Neural progenitor cell (in vitro differentiated cells): Measurements from ENCODE around the gene LRBA.
"Not testable (repeated sequence)": the region's sequence is repeated elsewhere in the genome, so short reads cannot be mapped to it uniquely, and the experiment has no call there.

ENCODE experiments used
- EZH2phosphoT487 ChIP-seq: fragments of 200-600 bp; sonication (generic); IDR thresholded peaks from 2 replicates; pipeline ENCODE4 v1.6.1; 2017; ENCODE audit warnings: antibody characterized with exemption
- TF ChIP-seq, protein P1 (sequence below): fragments of 200-600 bp; sonication (generic); IDR thresholded peaks from 2 replicates; pipeline ENCODE4 v1.5.1; 2017; ENCODE audit warnings: antibody characterized with exemption, mild to moderate bottlenecking

DNA sequence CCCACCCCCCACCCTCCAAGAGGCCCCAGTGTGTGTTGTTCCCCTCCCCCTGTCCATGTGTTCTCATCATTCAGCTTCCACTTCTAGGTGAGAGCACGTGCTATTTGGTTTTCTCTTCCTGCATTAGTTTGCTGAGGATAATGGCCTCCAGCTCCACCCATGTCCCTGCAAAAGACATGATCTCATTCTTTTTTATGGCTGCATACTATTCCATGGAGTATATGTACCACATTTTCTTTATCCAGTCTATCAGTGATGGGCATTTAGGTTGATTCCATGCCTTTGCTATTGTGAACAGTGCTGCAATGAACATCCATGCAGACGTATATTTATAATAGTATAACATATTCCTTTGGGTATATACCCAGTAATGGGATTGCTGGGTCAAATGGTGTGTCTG is 628.7 kb downstream of the LRBA start:
- TF ChIP-seq EZH2phosphoT487, result not testable (repeated sequence)
- TF ChIP-seq, protein P1, sequence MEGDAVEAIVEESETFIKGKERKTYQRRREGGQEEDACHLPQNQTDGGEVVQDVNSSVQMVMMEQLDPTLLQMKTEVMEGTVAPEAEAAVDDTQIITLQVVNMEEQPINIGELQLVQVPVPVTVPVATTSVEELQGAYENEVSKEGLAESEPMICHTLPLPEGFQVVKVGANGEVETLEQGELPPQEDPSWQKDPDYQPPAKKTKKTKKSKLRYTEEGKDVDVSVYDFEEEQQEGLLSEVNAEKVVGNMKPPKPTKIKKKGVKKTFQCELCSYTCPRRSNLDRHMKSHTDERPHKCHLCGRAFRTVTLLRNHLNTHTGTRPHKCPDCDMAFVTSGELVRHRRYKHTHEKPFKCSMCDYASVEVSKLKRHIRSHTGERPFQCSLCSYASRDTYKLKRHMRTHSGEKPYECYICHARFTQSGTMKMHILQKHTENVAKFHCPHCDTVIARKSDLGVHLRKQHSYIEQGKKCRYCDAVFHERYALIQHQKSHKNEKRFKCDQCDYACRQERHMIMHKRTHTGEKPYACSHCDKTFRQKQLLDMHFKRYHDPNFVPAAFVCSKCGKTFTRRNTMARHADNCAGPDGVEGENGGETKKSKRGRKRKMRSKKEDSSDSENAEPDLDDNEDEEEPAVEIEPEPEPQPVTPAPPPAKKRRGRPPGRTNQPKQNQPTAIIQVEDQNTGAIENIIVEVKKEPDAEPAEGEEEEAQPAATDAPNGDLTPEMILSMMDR, result not testable (repeated sequence)
